Iris pigment epithelial cell (primary cell): ENCODE results near the gene IGSF1.

Source experiments
- DNase-seq: peaks from one replicate; pipeline ENCODE4 v3.0.0-alpha.2; 2011; ENCODE audit warnings: low read depth

Gene IGSF1, protein sequence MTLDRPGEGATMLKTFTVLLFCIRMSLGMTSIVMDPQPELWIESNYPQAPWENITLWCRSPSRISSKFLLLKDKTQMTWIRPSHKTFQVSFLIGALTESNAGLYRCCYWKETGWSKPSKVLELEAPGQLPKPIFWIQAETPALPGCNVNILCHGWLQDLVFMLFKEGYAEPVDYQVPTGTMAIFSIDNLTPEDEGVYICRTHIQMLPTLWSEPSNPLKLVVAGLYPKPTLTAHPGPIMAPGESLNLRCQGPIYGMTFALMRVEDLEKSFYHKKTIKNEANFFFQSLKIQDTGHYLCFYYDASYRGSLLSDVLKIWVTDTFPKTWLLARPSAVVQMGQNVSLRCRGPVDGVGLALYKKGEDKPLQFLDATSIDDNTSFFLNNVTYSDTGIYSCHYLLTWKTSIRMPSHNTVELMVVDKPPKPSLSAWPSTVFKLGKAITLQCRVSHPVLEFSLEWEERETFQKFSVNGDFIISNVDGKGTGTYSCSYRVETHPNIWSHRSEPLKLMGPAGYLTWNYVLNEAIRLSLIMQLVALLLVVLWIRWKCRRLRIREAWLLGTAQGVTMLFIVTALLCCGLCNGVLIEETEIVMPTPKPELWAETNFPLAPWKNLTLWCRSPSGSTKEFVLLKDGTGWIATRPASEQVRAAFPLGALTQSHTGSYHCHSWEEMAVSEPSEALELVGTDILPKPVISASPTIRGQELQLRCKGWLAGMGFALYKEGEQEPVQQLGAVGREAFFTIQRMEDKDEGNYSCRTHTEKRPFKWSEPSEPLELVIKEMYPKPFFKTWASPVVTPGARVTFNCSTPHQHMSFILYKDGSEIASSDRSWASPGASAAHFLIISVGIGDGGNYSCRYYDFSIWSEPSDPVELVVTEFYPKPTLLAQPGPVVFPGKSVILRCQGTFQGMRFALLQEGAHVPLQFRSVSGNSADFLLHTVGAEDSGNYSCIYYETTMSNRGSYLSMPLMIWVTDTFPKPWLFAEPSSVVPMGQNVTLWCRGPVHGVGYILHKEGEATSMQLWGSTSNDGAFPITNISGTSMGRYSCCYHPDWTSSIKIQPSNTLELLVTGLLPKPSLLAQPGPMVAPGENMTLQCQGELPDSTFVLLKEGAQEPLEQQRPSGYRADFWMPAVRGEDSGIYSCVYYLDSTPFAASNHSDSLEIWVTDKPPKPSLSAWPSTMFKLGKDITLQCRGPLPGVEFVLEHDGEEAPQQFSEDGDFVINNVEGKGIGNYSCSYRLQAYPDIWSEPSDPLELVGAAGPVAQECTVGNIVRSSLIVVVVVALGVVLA (N-terminal part only)

DNA sequence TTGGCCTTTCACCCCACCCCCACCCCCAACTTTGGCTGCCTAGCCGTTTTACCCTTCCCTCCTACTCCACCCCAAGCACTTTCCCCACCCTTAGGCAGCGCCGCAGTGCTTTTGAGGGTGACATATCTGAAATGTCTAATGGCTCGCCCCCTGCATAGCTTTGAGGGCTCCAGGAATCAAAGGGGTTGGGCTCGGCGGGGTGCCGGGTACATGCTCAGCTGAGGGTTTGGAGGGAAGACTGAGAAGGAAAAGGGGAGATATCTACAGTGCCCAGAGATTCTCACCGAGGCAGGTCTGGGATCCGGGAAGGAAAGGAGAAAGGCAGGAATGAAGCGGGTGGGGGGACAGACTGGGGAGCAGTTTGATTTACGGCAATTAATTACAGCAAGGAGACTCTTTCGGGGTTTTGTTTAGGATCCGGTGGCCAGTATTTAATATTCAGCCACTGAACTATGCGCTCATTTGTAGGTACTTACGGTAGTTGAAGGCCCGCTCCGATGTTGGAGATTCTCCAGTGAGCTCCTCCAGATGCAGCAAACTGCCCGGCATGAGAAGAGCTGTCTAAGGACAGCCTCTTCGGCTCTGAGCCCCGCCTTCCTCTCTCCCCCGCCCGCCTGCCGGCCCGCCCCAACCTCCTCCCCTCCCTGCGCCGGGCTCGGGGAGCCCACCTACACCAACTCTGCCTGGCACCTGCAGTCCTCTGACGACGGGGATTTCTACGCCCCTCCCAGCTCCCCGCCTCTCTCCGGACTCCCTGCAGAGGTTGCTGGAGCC is at the start of gene IGSF1:
TSS of gene IGSF1 (minus strand) at position 569 of the 774 bp plus-strand sequence. CDS start 2,632 bp downstream, outside the sequence.
- peak; percentile 13 for DNase-seq

DNA sequence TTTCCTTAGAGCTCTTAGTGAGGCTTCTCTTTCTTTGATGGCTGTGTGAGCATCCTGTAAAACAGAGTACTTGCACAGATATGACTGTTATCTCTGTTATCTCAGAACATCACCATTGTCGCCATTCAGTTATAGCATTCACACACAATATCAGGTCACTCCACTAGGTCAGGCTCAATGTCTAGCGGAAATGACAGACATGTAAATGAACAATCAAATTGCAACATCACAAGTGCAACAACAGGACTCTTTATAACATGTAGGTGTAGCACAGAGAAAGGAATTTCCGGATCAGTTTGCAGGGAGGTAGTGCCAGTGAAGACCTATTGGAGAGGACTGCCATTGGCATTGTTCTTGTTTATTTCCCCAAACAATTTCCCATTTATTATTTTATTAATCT is 43.2 kb upstream of the IGSF1 start:
- DNase-seq, result no peak

DNA sequence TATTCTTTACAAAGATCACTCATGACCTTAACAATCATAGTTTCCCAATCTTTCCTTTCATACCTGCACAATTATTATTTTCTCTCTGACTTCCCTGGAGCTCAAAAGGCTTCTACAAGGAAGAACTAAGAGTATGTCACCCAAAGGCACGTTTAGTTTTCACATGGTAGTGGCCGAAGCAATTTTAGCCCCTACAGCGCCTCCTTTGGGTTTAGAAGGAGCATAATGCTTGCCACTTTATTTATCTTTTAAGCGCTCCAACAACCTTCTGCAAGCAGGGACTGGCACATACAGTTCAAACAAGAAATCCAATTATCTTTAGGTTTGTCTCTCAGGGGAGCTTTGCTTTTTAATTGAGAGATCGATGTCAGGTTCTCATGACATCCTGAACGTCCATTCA is 42.0 kb upstream of the IGSF1 start:
- DNase-seq, result no peak

DNA sequence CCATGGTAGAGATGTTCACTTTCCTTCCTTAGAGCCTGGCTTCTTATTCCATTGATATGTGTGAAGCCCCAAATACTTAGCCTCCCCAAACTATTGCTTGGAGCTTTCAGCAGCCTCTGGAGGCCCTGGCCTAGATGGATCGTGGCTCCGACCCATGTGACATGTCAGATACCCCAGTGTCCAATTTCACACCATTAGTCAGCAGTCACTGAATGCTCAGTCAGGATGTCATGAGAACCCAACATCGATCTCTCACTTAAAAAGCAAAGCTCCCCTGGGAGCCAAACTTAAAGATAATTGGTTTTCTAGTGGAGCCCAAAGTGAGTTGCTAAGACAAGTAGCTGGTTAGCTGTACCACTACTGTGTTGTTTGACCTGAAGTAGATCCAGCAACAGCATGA is 41.6 kb upstream of the IGSF1 start:
- DNase-seq, result no peak

DNA sequence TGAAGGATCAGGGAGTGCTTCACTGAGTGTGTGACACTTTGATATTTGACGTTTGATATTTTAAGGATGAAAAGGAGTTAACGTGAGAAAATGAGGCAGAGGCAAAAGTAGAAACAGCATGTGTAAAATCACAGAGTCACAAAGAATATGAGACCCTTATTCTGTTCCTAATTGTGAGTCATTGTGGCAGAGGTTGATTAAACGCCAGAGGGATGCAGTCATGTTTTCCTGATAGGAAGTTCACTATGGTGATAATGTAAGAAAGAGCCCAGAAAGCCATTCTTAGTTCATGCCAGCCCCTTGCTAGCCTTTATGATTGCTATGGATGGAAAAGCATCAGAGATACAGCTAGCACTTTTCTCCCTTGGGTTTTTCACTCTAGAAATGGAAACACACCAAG is 33.5 kb upstream of the IGSF1 start:
- peak; percentile 1 for DNase-seq

DNA sequence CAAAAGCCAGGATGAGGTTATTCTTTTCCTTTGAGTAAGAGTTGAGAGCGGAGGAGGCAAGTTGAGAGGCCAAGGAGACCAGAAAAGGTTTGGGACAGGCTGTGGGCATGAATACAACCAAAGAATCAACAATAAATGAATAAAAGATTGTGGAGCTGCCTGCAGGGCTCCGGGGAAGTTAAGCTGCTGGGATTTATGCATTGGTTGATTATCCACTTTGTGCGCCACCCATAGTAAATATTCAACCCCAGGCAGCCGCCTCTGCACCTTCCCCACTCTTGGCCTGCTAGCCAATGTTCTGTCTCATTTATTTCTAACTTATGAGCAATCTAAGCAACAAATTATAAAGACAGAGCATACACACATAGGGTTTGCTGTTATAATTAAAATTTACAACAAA is 28.2 kb upstream of the IGSF1 start:
- no peak for DNase-seq

DNA sequence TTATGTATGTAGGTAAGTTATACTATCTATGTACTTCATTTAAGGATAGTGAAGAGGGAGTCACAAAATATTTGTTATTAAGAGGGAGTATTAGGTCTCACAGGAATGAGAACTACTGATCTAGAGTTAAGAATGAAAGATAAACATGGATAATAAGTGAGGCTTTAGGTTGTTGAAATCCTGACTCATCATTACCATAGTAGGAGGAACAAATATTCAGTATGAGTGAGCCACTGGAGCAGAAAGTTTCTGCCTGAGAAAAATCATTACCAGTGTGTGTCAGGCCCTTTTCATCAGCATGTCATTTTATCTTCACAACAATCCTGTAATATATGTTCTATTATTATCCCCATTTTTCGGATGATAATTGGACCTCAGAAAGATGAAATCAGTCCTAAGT is 27.2 kb upstream of the IGSF1 start:
- no peak for DNase-seq

DNA sequence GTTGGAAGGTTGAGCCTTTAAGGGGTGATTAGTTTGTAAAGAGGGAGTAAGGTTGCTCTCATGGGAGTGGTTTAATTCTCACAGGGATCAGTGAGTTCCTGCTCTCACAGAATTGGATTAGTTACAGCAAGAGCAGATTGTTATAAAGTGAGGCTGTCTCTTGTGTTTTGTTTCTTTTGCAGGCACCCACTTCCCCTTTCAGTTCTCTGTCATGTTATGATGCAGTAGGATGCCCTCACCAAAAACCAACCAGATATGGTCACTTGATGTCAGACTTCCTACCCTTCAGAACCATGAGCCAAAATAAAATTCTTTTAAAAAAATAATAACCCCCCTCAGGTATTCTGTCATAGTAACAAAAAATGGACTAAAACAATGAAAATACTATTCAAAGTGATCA is 19.9 kb upstream of the IGSF1 start:
- no peak for DNase-seq

DNA sequence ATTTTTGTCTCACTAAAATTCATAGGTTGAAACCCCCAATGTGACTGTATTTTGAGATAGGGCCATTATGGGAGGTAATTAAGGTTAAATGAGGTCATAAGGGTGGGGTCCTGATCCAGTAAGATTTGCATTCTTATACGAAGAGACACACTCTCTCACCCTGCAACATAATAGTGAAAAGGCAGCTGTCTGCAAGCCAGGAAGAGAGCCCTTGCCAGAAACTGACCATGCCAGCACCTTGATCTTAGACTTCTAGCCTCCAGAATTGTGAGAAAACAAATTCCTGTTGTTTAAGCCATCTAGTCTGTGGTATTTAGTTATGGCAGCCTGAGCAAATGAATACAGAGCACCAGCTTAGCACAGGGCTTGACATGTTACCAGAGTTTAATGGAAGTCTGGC is 17.5 kb upstream of the IGSF1 start:
- no peak for DNase-seq

DNA sequence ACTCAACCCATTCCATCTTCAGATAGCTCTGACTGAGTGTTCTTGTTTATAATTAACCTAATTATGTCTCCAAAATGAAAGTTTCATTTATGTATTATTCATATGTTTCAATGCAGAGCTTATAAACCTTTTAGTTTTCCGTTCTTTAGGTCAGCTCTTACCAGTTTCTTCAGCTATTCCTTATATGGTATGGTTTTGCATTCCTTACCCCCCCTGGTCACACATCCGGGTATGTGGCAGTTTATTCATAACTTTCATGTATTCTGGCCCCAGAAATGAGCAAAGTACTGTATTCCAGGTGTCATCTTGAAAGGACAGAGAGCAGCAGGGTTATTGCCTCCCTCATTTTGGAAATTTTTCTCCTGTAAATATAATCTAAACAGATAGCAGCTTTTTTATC is 16.8 kb upstream of the IGSF1 start:
- DNase-seq, result no peak

DNA sequence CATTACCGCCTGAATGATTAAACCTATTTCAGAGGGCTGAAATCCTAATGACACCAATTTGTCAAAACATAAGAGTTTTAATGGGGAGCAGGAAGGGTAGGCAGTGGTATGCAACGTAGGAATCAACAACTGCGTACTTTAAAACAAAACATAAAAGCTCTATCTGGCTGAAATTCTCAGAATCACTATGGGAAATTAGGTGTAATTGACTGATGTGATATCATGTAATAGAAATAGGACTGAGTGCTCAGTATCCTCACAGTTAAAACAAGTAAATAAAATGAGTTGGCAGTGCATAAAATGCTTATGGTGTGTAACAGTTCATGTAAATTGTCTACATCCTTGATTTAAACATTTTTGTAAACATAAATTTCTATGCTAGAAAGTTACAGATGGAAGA is 13.6 kb upstream of the IGSF1 start:
- DNase-seq, result no peak

DNA sequence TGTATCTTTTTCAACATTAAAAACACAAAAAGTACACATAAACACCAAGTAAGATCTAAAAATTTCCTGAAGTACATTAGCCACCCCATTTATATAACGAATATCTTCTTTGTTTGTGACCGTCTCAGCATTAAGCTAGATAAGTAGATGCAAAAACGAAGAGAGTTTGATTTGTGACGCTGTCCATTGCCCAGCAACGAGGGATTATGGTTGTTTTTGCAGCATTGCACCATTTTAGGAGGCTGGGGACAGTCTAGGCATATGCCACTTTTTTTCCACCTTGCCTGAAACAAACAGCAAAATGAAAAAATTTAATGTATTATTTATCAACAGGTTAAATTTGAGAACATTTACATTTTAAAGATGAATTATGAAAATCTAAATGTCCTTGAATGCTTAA is 12.0 kb upstream of the IGSF1 start:
- DNase-seq, result no peak

DNA sequence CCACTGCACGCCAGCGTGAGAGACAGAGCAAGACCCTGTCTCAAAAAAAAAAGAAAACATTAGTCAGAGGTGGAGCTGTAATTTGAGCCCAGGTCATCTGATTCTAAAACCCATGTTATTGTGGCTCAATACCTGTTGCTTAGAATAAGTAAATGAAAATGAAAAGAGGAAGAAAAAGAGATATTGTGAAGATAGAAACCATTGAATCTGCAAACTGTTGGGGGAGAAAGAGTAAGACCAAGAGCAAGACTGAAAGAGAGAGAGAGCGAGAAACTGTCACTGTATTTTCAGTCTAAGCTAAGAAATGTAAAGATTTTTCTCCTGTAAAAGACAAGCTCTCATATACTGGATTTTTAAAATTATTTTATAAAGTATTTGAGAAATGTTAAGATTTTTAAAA is 9.7 kb upstream of the IGSF1 start:
- DNase-seq, result no peak

DNA sequence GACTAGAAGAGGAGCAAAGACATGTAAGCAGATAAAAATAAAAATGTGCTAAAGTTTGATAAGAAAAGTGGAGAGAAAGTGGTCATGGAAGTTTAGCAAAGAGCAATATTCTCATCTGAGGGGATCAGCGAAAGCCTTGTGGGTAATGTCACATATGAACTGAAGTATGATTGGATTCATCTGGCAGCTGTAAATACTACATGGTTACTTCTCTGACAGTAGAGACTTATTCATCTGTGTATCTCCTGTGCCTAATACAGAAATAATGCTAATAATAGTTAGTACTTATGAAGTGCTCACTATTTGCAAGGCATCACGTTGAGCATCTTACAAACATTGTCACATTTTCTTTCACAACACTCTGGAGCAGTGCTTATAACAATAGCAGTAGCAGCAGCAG is 8.9 kb upstream of the IGSF1 start:
- no peak for DNase-seq

DNA sequence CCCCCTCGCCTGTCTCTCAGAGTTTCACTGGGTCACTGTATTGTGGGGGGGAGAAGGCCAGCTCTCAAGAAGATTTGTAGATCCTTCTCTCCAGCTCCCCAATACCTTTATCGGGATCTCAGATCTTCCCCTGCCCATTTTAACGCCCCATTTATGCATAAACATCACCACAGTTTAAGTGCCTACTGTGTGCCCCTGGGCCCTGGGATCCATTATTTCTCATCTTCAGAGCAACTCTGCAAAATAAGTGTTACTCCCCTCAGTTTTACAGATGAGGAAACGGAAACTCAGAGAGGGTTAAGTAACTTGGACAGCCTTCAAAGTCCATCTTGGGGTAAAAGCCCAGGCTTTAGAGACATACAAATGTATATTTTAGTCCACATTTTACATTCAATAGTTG is 421 bp upstream of the IGSF1 start:
- no peak for DNase-seq

DNA sequence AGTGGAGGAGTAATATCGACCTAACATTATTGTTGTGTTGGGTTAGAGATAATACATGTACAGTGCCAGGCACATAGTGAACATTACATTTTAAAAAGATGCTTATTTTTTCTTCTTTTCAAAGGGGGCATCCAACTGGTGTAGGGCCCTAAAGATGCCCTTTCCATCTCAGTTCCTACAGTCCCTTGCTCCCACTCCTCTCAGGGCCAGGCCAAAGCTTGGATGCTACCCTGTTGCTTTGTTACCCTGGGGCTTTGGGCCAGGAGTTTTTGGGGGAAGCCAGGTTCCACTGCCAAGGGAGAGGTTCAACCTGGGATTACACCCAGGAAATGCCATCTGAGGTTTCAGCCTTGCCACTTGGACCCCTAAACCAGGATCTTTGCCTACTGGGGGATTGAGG is 918 bp downstream of the IGSF1 start:
- no peak for DNase-seq

DNA sequence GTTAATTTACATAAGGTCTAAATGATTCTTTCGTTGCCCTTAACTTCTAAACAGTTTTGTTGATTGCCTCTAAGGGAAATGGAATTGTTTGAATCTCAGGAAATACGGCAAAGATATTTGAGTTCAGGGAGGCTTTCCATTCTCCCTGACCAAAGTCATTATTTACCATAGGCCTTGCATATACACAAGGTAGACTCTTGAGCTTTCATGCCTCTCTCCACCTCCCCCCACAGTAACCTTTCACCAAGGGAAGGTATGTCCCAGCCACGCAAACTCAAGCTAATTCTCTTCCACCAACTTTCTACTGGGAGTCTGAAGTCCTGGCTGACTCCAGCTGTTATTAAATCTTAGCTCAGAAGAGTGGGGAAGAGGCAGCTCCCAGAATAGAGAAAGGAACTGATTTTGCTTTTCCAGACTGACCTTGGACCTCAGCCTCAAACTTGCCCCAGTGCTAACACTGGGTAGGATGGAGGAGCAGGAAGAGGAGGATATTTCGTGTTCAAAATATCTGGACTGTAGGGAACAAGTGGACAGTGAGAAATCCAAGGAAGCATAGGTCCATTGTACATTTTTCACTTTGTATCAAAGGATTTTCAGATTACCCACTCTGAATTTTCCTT is 1.4 kb downstream of the IGSF1 start:
- DNase-seq, result no peak

DNA sequence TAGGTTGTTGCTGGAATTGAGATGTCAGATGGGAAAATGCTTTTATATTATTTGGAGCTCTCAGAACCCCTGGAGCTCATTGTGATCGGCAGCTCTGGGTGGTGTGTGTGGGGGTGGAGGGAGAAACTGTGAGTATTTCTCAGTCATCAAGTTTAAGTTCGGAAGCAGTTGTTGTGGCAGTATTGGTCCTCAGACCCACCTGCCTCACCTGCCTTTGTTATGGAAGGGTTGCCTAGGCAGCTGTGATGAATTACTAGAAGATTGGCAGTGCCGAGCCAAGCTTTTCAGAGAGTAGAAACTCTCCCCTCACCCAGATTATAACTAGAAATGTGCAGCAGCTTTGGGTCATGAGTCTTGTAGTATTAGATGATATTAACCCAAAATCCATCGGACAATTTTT is 9.5 kb downstream of the IGSF1 start:
- DNase-seq, result no peak

DNA sequence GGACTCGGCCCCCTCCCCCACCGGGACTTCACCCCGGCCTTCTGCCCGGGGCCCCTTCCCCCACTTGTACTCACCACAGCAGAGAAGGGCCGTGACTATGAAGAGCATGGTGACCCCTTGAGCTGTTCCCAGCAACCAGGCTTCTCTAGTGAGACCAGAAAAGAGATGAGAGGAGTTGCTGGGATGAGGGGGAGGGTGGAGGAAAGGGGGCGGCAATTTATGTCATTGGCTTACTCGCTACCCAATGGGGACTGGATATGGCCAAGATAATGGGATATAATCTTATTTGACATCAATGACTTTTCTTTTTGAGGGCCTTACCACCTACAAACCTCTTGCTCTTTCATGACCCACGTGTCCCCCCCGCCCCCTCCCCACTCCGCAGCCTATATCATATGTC is 9.9 kb downstream of the IGSF1 start:
- DNase-seq, result no peak

DNA sequence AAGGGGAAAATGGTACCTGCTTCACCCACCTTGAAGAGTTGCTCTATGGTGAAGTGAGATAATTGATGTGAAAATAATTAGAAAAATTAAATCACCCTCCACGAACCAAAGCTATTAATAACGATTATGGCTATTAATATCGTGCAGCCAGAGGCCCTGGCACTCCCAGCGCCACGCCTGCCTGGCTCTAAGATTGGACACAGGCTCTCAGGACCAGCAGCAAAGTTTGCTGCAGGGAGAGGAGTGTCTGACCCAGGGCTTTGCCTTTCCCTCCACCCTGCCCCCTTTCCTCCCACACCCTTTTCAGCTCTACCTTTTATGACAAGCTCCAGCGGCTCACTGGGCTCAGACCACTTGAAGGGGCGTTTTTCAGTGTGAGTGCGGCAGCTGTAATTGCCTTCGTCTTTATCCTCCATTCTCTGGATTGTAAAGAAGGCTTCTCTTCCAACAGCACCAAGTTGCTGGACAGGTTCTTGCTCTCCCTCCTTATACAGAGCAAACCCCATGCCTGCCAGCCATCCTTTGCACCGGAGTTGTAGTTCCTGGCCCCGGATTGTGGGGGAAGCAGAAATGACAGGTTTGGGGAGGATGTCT is 11.5 kb downstream of the IGSF1 start:
- no peak for DNase-seq

DNA sequence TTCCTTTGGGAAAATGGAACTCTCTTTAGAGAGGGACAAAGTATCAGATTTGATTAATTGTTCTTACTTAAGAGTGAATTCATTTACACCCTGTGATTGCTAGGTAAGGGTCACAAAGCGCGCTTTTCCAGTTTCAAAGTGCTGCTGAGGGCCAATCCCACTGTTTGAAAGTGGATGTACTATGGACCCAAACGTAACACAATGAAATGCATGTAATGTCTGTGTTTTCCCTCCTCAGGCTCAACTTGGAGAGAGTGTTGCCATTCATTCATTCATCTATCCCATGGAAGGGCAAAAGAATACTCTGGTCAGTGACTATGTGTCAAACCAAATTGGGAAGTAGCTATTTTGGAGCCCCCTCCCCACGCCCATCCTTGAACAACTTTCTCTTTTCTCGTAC is 16.1 kb downstream of the IGSF1 start:
- no peak for DNase-seq
